HepG2 (cell line): ENCODE data around the gene TP63. TPM values are rescaled to one million over a fixed set of nuclear protein-coding genes. Genes with fewer than 3 reads are reported as not detected.

ENCODE experiments used
- ATAC-seq: fragments of 200-7000 bp; cut with Tn5 transposase; 3 replicates; pipeline ENCODE4 v1.9.1; 2020; ENCODE audit warnings: mild to moderate bottlenecking, moderate library complexity
- BruUV-seq: library from RNA; stranded (reverse); fragments of 400-500 nt; replicated peaks from 2 replicates; lab custom pipeline; 2021; lab: Mats Ljungman, UMichigan
- CTCF ChIA-PET: fragments of 300-600 bp; formaldehyde crosslinking; extraction: SDS; loops from one replicate; lab custom pipeline; 2021; ENCODE audit warnings: low total read pairs, inconsistent platforms, low intra/inter-chr PET ratio; lab: Yijun Ruan, JAX
- POLR2A ChIA-PET: fragments of 350-600 bp; sonication (Branson Sonifier 250); formaldehyde crosslinking; loops from one replicate; lab custom pipeline; 2020; ENCODE audit warnings: antibody characterized with exemption, inconsistent platforms; lab: Yijun Ruan, JAX
- DNase-seq: peaks from one replicate; pipeline ENCODE4 v3.0.0-alpha.2; 2015; ENCODE audit warnings: low spot score
- FAIRE-seq: peaks from 3 replicates; lab custom pipeline; 2011; peaks lifted over from hg19 to GRCh38; lab: Jason Lieb, UNC
- H2AFZ ChIP-seq: one replicate; pipeline ENCODE4 v1.6.1; 2011; ENCODE audit warnings: low read length, inconsistent platforms
- H3K27ac ChIP-seq: fragments of 300-600 bp; 3 replicates; pipeline ENCODE4 v1.8.0; 2011; ENCODE audit warnings: mixed run types, mild to moderate bottlenecking, mixed read lengths, low read length, inconsistent platforms; ENCODE audit not compliant: insufficient read depth; ENCODE audit errors: extremely low read length
- H3K27me3 ChIP-seq, 2 experiments: fragments of 200-600 bp in 1 of 2; 2 replicates in 1 of 2; 3 replicates in 1 of 2; pipeline versions ENCODE4 v1.6.0 to v1.8.0; 2011; ENCODE audit warnings: low read length in 2 of 2, mild to moderate bottlenecking in 2 of 2, moderate library complexity in 2 of 2, inconsistent platforms in 1 of 2; ENCODE audit not compliant: insufficient read depth in 2 of 2, control insufficient read depth in 1 of 2
- H3K36me3 ChIP-seq, 2 experiments: fragments of 200-600 bp in 1 of 2; replicated peaks in 1 of 2; 2 replicates in 1 of 2; 3 replicates in 1 of 2; pipeline versions ENCODE4 v1.5.1 to v1.8.0; 2011; ENCODE audit warnings: low read length in 2 of 2, inconsistent platforms in 1 of 2; ENCODE audit not compliant: insufficient read depth in 2 of 2, control insufficient read depth in 1 of 2
- H3K4me1 ChIP-seq: 2 replicates; pipeline ENCODE4 v1.5.1; 2012; ENCODE audit warnings: low read length, inconsistent platforms; ENCODE audit not compliant: insufficient read depth
- H3K4me2 ChIP-seq: 2 replicates; pipeline ENCODE4 v1.6.0; 2011; ENCODE audit warnings: low read depth, low read length, inconsistent platforms
- H3K4me3 ChIP-seq, 3 experiments: fragments of 200-600 bp in 1 of 3; sonication (generic), shearing (Covaris generic) in 1 of 3; replicated peaks in 1 of 3; 2 replicates each; pipeline ENCODE4 v1.5.1; 2011 to 2016; ENCODE audit warnings: low read length in 3 of 3, inconsistent platforms in 2 of 3, low read depth in 2 of 3, mild to moderate bottlenecking in 2 of 3, control low read depth in 1 of 3, mixed read lengths in 1 of 3; ENCODE audit not compliant: insufficient read depth in 1 of 3
- H3K79me2 ChIP-seq: one replicate; pipeline ENCODE4 v1.6.1; 2011; ENCODE audit warnings: low read length, inconsistent platforms; ENCODE audit not compliant: insufficient read depth
- H3K9ac ChIP-seq: 2 replicates; pipeline ENCODE4 v1.6.0; 2011; ENCODE audit warnings: mild to moderate bottlenecking, low read depth, low read length, inconsistent platforms; ENCODE audit not compliant: insufficient read depth
- H3K9me3 ChIP-seq: 2 replicates; pipeline ENCODE4 v1.5.1; 2012; ENCODE audit warnings: mild to moderate bottlenecking, low read length
- H4K20me1 ChIP-seq: 2 replicates; pipeline ENCODE4 v1.6.0; 2011; ENCODE audit warnings: inconsistent platforms, mild to moderate bottlenecking, low read length, moderate library complexity; ENCODE audit not compliant: insufficient read depth
- EEA1 ChIP-seq: sonication (generic); formaldehyde crosslinking; IDR thresholded peaks from 2 replicates; pipeline ENCODE4 v1.5.1; 2020; ENCODE audit warnings: mild to moderate bottlenecking, missing genetic modification reagents, borderline replicate concordance
- KDM5A ChIP-seq: fragments of 200-600 bp; sonication (generic); IDR thresholded peaks from 2 replicates; pipeline ENCODE4 v1.7.0; 2018; ENCODE audit warnings: antibody characterized with exemption, mild to moderate bottlenecking, low read length, borderline replicate concordance
- PCBP1 ChIP-seq: fragments of 200-400 bp; formaldehyde crosslinking; IDR thresholded peaks from 2 replicates; pipeline ENCODE4 v1.6.1; 2017; ENCODE audit warnings: mild to moderate bottlenecking, low read depth, low read length, borderline replicate concordance
- SOX13 ChIP-seq, 3 experiments: fragments of 450-650 bp in 1 of 3; sonication (generic) in 1 of 3; formaldehyde crosslinking in 1 of 3; IDR thresholded peaks in 2 of 3; conservative IDR thresholded peaks in 1 of 3; 2 replicates each; pipeline versions ENCODE4 v1.5.0 to v1.6.1; 2016 to 2020; ENCODE audit warnings: antibody characterized with exemption in 1 of 3, mild to moderate bottlenecking in 1 of 3, missing compliant biosample characterization in 1 of 3, missing genetic modification reagents in 1 of 3, moderate library complexity in 1 of 3
- ZBTB46 ChIP-seq: sonication (generic); formaldehyde crosslinking; IDR thresholded peaks from 2 replicates; pipeline ENCODE4 v1.4.0; 2020; ENCODE audit warnings: mild to moderate bottlenecking, missing genetic modification reagents, borderline replicate concordance
- ZNF280B ChIP-seq: sonication (generic); formaldehyde crosslinking; IDR thresholded peaks from 2 replicates; pipeline ENCODE4 v1.5.0; 2020; ENCODE audit warnings: missing genetic modification reagents, mild to moderate bottlenecking, borderline replicate concordance
- WGBS: methylation state at CpG from one replicate; pipeline ENCODE4 v1.1.6; 2017; ENCODE audit warnings: low lambda C conversion rate; 5-methylcytosine and 5-hydroxymethylcytosine counted together
- in situ Hi-C: cut with HindIII; loops from 2 replicates; pipeline ENCODE4 v1.10.0; 2017; ENCODE audit warnings: low pct_unique_long_range_greater_than_20kb; ENCODE audit not compliant: extremely low pct_ligation_motif_present
- intact Hi-C: fragments of 100-400 bp; cut with micrococcal nuclease; formaldehyde crosslinking; loops from one replicate; pipeline ENCODE4 v1.10.0; 2022; ENCODE audit not compliant: unreplicated experiment
- polyA plus RNA-seq, 8 experiments: library from polyadenylated mRNA; depleted of rRNA in 3 of 8; stranded (reverse) in 7 of 8; unstranded in 1 of 8; fragments of >200 nt; fragmentation: Illumina TruSeq in 4 of 8; extraction: Trizol in 4 of 8; gene quantifications; 2 replicates each; pipeline versions ENCODE4 v1.2.1 to v1.2.3, GENCODE V29; 2011 to 2016; ENCODE audit warnings: low read depth in 4 of 8, missing spikeins in 1 of 8, mixed read lengths in 1 of 8; ENCODE audit not compliant: insufficient read depth in 1 of 8
- total RNA-seq, 5 experiments: library from RNA; depleted of rRNA; stranded (reverse); fragments of >200 nt; fragmentation: Illumina TruSeq; extraction: Trizol; gene quantifications; 2 replicates each; pipeline ENCODE4 v1.2.3, GENCODE V29; 2016; ENCODE audit warnings: low read depth in 1 of 5
- TF ChIP-seq, protein P1 (sequence below): sonication (generic); formaldehyde crosslinking; IDR thresholded peaks from 2 replicates; pipeline ENCODE4 v1.9.0; 2022; ENCODE audit warnings: low read depth, missing genetic modification reagents
- TF ChIP-seq, protein P2 (sequence below): sonication (generic); formaldehyde crosslinking; IDR thresholded peaks from 2 replicates; pipeline ENCODE4 v1.4.0; 2020; ENCODE audit warnings: missing genetic modification reagents
- TF ChIP-seq, protein P3 (sequence below): IDR thresholded peaks from 2 replicates; pipeline ENCODE4 v1.6.1; 2016; ENCODE audit warnings: missing compliant biosample characterization, missing genetic modification reagents, borderline replicate concordance

TP63 gene
- total and polyA plus RNA-seq, 2 of the 13 experiments (the other 11 are each of a cell fraction or from before 2014, with no cell fraction given): not detected

DNA sequence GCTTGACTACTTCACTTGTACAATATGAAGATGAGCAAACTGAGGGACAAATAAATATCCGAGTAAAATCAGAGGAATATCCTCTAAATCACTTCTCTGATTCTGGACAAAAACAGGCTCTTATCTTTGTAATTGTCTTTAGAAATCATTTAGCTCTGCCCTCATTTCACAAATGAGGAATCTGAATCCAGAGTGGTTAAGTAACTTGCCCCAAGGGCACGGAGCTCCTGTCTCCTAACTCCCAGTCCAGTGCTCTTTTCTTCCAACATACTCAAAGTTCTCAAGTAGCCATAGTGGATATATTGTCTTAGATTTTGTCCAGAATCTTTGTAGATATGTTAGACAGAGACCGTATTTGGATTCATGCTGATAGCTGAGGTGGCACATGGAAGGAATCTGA lies 156.0 kb downstream of the TP63 start:
- Histone ChIP-seq H3K4me1 (no peaks in the 10 kb centered on the region), H3K4me3 (no peak overlapping the region), H3K9me3 (no peaks in the 10 kb centered on the region), H3K27ac (no peak overlapping the region), H3K36me3 (no peaks in the 10 kb centered on the region), H2AFZ (no peak overlapping the region), H3K9ac (no peak overlapping the region), H3K27me3 (no peaks in the 10 kb centered on the region), H4K20me1 (no peaks in the 10 kb centered on the region), H3K79me2 (no peaks in the 10 kb centered on the region), H3K4me2 (no peak overlapping the region)
- in situ Hi-C loops: no loop called here
- ATAC-seq (no peak), FAIRE-seq (no peak)
- intact Hi-C loops: no loop called here
- no TSS peak for BruUV-seq
- 66% methylated on average over 3 of the region's 3 CpGs for whole genome bisulfite sequencing
- TF ChIP-seq, protein P1, sequence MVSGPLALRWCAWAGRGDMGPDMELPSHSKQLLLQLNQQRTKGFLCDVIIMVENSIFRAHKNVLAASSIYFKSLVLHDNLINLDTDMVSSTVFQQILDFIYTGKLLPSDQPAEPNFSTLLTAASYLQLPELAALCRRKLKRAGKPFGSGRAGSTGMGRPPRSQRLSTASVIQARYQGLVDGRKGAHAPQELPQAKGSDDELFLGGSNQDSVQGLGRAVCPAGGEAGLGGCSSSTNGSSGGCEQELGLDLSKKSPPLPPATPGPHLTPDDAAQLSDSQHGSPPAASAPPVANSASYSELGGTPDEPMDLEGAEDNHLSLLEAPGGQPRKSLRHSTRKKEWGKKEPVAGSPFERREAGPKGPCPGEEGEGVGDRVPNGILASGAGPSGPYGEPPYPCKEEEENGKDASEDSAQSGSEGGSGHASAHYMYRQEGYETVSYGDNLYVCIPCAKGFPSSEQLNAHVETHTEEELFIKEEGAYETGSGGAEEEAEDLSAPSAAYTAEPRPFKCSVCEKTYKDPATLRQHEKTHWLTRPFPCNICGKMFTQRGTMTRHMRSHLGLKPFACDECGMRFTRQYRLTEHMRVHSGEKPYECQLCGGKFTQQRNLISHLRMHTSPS: no peak
- no peak for TF ChIP-seq EEA1 (CRISPR knock-in tag)
- TF ChIP-seq, protein P2, sequence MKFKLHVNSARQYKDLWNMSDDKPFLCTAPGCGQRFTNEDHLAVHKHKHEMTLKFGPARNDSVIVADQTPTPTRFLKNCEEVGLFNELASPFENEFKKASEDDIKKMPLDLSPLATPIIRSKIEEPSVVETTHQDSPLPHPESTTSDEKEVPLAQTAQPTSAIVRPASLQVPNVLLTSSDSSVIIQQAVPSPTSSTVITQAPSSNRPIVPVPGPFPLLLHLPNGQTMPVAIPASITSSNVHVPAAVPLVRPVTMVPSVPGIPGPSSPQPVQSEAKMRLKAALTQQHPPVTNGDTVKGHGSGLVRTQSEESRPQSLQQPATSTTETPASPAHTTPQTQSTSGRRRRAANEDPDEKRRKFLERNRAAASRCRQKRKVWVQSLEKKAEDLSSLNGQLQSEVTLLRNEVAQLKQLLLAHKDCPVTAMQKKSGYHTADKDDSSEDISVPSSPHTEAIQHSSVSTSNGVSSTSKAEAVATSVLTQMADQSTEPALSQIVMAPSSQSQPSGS (CRISPR knock-in tag): no peak
- TF ChIP-seq, all 625 proteins: peak for 0
- no peak for DNase-seq
- ChIA-PET POLR2A (no interaction called here), CTCF (no interaction called here)

DNA sequence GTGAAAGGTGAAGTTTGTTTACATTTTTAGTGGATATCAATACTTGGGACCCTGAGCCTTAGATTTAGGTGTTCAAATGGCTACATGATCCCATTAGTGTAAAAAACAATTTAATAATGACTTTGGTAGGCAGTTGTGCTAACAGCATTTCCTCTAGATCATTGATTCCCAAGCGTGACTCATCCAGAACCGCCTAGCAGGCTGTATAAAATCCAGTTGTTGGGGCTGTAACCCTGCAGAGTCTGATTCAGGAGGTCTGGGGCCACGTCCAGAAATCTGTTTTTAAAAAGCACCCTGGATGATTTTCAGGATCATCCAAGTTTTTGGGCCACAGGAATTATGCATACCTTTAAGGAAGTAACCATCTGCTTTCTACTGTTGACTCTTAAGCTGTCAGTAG lies 156.4 kb downstream of the TP63 start:
- Histone ChIP-seq H3K9ac (no peak overlapping the region), H2AFZ (no peak overlapping the region), H3K4me3 (no peak overlapping the region), H3K4me2 (no peak overlapping the region), H3K36me3 (no peaks in the 10 kb centered on the region), H3K79me2 (no peaks in the 10 kb centered on the region), H3K9me3 (no peaks in the 10 kb centered on the region), H4K20me1 (no peaks in the 10 kb centered on the region), H3K27me3 (no peaks in the 10 kb centered on the region), H3K27ac (no peak overlapping the region), H3K4me1 (no peaks in the 10 kb centered on the region)
- ChIA-PET CTCF (no interaction called here), POLR2A (no interaction called here)
- FAIRE-seq (no peak), ATAC-seq (no peak), DNase-seq (no peak)
- intact Hi-C loops: no loop called here
- no TSS peak for BruUV-seq
- 0% methylated on average over 1 of the region's 3 CpGs for WGBS
- in situ Hi-C loops: no loop called here
- TF ChIP-seq, protein P3, sequence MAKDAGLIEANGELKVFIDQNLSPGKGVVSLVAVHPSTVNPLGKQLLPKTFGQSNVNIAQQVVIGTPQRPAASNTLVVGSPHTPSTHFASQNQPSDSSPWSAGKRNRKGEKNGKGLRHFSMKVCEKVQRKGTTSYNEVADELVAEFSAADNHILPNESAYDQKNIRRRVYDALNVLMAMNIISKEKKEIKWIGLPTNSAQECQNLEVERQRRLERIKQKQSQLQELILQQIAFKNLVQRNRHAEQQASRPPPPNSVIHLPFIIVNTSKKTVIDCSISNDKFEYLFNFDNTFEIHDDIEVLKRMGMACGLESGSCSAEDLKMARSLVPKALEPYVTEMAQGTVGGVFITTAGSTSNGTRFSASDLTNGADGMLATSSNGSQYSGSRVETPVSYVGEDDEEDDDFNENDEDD: no peak
- TF ChIP-seq KDM5A (no peak), ZBTB46 (CRISPR knock-in tag) (no peak), ZNF280B (CRISPR knock-in tag) (no peak), PCBP1 (no peak), SOX13 (IDR thresholded peaks at IDR 0.05) (no peak), SOX13 (CRISPR knock-in tag; conservative IDR thresholded peaks at IDR 0.05 in 1 of 2, IDR thresholded peaks at IDR 0.05 in 1 of 2) (no peak)
